GM12801 (cell line): ENCODE measurements around the gene PTPRQ.

Experiments used
- CTCF ChIP-seq: IDR thresholded peaks from one replicate; pipeline ENCODE4 v1.5.1; 2011; ENCODE audit warnings: control low read depth; ENCODE audit not compliant: insufficient read length; ENCODE audit errors: extremely low read depth

Gene PTPRQ

GRCh38 chr12:80412343-80412953 lies 31.6 kb upstream of the PTPRQ start:
- no peak for TF ChIP-seq CTCF

DNA sequence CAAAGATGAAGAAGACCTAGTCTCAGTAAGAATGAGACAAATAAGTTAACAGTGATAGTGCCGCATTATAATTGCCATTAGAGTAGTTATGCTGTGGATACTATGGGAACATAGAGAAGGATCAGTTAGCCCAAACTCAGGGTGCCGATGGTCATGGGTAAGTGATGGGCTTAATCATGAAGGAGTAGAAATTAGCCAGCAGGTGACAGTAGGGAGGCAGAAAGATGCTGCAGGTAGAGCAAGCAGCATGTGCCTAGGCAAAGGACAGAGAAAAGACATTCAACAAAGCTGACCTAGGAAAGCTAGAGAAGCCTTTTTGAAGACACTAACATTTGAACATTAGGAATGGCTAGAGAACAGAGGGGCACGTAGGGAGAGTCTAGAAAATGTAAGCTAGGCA lies 30.6 kb upstream of the PTPRQ start:
- TF ChIP-seq CTCF: no peak

DNA sequence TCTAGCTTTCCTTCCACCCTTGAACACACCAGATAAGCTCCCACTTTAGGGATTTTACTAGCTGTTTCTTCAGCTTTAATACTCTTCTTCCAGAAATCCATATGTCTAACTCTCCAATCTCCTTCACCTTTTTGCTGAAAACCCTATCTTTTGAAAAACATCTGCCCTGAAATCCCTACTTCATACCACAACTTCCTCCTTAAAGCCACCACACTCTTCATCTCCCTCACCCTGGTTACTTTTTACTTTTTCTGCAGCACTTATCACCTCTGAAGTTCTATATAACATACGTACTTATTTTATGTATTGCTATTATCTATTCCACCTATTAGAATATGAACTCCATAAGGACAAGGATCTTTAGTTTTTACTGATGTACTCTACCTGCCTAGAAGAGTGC lies 28.6 kb upstream of the PTPRQ start:
- TF ChIP-seq CTCF: no peak

DNA sequence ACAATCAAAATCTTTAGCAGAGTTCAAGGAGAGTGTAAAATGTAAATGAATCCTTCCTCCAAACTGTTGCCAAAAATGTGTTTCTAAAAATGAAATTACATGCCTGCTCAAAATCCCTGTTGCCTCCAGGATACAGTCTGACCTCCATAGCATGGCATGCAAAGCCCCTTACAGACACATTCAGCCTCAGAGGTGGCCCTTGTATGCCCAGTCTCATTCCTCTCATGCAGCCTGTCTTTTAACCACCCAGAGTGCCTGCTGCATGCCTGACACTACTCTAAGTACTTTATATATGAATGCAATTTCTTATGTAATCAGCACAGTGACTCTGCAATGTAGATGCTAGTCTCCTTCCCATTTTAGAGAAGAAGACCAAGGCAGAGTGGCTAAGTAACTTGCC lies 24.4 kb upstream of the PTPRQ start:
- TF ChIP-seq CTCF: no peak

DNA sequence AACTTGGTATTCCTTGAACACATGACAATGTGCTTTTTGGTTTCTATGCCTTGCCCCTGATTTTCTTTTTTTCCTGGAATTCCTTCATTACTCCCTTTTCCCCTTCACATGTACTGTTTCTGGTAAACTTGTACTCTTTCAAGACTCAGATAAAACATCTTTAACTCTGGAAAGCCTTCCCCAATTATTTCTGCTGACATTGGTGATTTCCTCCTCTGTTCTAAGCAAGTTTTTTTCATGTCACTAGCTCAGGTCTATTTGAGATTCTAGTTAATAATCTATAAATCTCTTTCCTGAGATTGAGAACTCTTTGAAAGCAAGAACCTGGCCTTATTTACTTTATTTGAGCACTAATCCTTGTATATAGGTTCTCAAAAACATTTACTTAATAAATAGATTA lies 24.0 kb upstream of the PTPRQ start:
- TF ChIP-seq CTCF: no peak

DNA sequence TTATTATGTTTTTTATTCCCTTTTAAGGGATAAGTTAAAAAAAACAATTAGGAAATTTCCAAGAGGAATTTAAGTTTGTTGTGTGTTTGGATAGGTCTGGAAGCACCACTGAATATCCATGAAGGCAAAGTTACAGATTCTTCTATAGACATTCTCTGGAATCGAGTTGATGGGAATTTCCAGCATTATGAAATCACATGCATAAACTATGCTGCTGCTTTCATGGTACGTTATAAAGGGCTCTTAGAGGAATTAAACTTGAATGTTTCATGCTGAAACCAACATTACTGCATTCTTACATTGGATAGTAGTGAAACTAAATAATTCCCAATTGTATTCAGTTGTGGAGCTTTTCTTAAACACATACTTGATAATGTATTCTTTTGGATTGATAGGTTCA lies 21.5 kb upstream of the PTPRQ start:
- TF ChIP-seq CTCF: no peak

DNA sequence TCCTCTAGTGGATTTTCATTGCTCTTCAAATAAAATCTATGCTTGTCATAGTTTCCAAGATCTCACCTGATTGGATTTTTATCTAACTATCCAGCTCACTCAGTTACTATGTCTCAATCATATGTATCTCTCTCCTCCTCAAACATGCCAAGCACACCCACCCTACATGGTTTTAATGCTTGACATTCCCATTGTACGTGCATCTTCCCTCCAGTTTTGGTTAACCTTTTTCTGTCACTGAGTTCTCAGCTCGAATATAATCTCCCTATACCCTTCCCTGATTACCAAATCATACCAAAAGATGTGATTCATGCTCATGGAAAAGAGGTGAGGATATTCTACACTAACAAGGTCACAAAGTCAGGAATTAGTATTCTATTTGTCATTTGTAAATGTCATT lies 12.0 kb upstream of the PTPRQ start:
- no peak for TF ChIP-seq CTCF

GRCh38 chr12:80441921-80442320 lies 2.1 kb upstream of the PTPRQ start:
- TF ChIP-seq CTCF: no peak
